Activated CD8-positive, alpha-beta T cell treated with anti-CD3 and anti-CD28 coated beads, Interleukin-2, amount 10 ng/mL, durations not matched to agents 7 days and 5 days (primary cell): ENCODE measurements around the gene TRIM29. TPM values are rescaled to one million over a fixed set of nuclear protein-coding genes. Genes with fewer than 3 reads are reported as not detected.

Experiments
- ATAC-seq: fragments of 150-1000 bp; cut with Tn5 transposase; one replicate; pipeline ENCODE4 v1.10.0; 2021; ENCODE audit warnings: moderate library complexity
- CTCF ChIA-PET: fragments of 350-600 bp; sonication (Branson Sonifier 250); formaldehyde crosslinking; loops from one replicate; lab custom pipeline; 2021; ENCODE audit warnings: antibody characterized with exemption; lab: Charles Lee
- POLR2A ChIA-PET: fragments of 350-600 bp; sonication (Branson Sonifier 250); formaldehyde crosslinking; loops from one replicate; lab custom pipeline; 2021; ENCODE audit warnings: antibody characterized with exemption; lab: Charles Lee
- DNase-seq: peaks from one replicate; pipeline ENCODE4 v3.0.0-alpha.2; 2020
- H3K27ac Mint-ChIP-seq: one replicate; pipeline ENCODE4 v1.8.0; 2021; ENCODE audit warnings: mild to moderate bottlenecking, mixed read lengths
- H3K27me3 Mint-ChIP-seq: one replicate; pipeline ENCODE4 v1.8.0; 2021; ENCODE audit warnings: low read depth, mixed read lengths
- H3K36me3 Mint-ChIP-seq: one replicate; pipeline ENCODE4 v1.8.0; 2021; ENCODE audit warnings: low read depth, mixed read lengths
- H3K4me1 Mint-ChIP-seq: one replicate; pipeline ENCODE4 v1.8.0; 2021; ENCODE audit warnings: low read depth, mixed read lengths
- H3K4me3 Mint-ChIP-seq: one replicate; pipeline ENCODE4 v1.8.0; 2021; ENCODE audit warnings: mild to moderate bottlenecking, mixed read lengths
- H3K9me3 Mint-ChIP-seq: one replicate; pipeline ENCODE4 v1.8.0; 2022; ENCODE audit warnings: mixed read lengths; ENCODE audit not compliant: insufficient read depth
- total RNA-seq, 2 experiments: library from RNA; stranded (reverse); gene quantifications; one replicate each; pipeline ENCODE4 v1.2.3, GENCODE V29; 2021

TRIM29 gene
- total RNA-seq, 2 experiments from 2014 or later, result not detected

DNA sequence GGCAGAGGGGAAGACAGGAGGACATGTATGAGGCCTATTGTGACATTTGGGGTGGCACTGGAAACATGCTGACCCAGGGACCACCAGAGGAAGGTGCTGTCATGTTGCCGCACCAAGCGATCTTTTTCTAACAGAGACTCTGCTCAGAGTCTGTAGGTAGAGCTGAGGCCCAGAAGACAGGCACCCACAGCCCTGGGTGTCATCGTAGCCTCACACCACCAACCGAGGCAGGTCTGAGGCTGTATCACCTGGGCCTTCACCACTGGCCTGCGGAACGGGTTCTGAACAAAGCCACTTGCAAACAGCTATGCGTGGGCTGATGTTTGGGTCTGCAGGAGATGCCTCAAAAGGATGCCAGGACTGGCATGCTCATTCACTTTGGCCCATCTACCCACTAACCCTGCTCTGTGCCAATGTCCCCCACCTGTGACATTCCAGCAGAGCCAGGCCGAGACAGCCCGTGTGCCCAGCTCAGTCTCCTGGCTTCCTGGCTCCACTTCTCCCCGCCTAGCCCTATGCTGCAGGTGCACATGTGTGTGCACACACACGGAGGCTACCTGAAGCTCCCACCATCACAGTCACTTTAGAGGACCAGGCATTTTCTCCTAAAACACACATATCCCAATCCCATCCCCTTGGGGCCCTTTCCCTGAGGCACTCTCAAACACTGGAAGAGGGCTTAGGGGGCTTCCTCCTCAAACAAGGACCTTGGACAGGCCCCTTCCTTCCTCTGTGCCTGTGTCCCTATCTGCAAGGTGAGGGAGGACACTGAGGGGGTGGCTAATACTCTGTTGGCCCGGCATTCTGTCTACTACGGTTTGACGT is 3.6 kb downstream of the TRIM29 start:
- Mint-ChIP-seq H3K27me3 (no peaks in the 10 kb centered on the region), H3K4me3 (no peak overlapping the region), H3K9me3 (no peaks in the 10 kb centered on the region), H3K4me1 (no peaks in the 10 kb centered on the region), H3K27ac (no peak overlapping the region), H3K36me3 (no peaks in the 10 kb centered on the region)
- ChIA-PET POLR2A (interaction anchor here (0.6 kb wide), 1 partner anchor 28 kb away, joined by 3 read pairs; no protein-coding TSS in a partner anchor), CTCF (no interaction called here)
- DNase-seq, result no peak
- ATAC-seq, result no peak

DNA sequence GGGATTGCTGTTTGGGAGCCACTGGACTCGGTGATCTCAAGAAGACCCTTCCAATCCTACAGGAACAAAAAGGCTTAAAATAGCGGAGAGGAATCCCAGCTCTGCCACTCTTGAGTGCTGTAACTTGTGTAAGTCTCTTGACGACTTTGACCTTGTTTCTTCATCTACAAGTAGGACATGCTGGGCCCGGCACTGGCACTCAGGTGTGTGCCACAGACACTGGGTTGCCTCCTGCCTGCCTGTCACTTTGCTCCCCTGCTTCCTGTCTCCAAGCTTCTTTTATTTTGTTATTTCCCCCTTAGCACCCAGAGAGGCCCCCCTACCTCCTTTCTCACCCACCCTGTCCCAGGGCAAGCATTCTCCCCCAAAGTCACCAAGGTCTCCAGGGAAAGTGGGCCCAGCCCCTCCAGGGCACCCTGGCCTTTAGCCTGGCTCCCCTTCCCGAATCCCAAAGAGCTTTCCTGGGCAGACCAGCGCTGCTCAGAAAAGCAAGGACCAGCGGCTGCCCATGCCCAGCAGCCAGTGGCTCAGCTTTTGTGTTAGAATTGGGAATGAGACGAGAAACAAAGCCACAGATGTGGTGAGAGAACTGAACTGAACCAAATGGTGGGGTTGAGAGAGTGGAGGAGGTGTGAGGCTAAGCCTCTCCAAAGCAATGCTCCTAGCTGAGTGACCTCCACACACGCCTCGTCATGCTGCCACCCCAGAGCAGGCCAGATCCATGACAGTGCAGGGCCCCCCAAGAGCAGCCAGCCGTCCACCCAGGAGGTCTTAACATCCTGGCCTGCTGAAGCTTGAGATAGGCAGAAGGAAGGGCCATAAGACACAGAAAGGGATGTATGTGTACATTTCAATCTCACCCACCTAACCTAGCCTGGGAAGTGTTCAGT is 4.5 kb downstream of the TRIM29 start:
- DNase-seq (no peak), ATAC-seq (no peak)
- Mint-ChIP-seq H3K27ac (no peak overlapping the region), H3K4me1 (no peaks in the 10 kb centered on the region), H3K4me3 (no peak overlapping the region), H3K36me3 (no peaks in the 10 kb centered on the region), H3K27me3 (no peaks in the 10 kb centered on the region), H3K9me3 (no peaks in the 10 kb centered on the region)
- POLR2A ChIA-PET, result interaction anchor here (0.6 kb wide), 1 partner anchor 29 kb away, joined by 3 read pairs; no protein-coding TSS in a partner anchor
- CTCF ChIA-PET, result no interaction called here

DNA sequence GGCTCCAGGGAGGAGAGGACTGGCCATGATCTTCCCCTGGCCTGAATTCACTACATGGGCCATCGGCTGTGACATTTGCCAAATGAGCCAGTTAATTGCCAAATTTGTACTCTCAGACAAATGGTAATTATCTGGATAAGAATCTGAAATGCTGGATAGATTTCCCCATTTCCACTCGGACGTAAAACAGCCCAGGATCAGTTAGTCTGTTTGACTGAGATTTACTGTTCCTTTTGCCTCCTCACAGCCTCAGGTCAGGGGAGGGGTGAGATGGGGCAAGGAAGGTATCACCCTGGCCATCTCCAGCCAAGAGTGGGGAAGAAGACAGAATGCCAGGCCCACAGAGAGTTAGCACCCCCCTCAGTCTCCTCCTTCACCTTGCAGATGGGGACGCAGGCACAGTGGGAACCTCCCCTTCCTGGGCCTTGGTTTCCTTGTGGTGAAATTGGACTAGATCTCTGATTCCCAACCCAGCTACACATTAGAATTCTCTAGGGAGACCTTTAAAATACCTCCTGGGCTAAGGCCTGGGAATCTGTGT is 5.2 kb downstream of the TRIM29 start:
- POLR2A ChIA-PET, result no interaction called here
- CTCF ChIA-PET, result no interaction called here
- no peak overlapping the region for H3K27ac Mint-ChIP-seq
- no peak for ATAC-seq
- no peaks in the 10 kb centered on the region for H3K4me1 Mint-ChIP-seq
- no peak overlapping the region for H3K4me3 Mint-ChIP-seq
- no peaks in the 10 kb centered on the region for H3K36me3 Mint-ChIP-seq
- no peak for DNase-seq
- no peaks in the 10 kb centered on the region for H3K27me3 Mint-ChIP-seq
- H3K9me3 Mint-ChIP-seq, result no peaks in the 10 kb centered on the region

DNA sequence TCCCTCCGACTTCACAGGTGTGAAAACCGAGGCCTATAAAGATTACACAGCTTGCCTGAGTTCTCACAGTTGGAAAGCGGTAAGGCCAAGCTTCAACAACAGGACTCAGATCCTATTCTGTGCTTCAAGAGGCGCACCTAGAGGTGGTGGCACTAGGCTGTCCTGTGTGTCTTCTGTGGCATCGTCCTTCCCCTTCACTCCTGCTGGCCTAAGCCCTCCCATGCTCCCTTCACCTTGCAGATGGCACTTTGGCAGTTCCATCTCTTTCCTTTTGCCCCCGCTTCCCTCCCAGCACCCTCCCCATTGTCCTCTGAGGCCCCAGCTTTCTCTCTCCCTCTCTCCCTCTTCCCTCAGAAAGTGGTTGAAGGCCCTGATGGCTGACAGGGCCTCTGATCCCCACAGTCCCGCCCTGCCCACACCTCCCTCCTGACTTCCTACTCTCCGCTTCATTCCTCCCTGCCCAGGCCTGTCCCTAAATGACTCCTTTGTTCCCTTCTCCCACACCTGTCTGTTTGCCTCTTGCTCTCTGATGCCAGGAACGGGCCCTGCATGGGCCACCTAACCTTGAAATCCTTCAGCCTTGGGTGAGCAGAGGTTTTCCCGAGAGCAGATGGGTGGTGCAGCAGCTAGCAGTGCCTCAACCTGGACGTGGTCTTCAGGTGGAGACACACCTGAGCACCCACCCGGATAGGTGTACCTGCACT is 5.8 kb downstream of the TRIM29 start:
- Mint-ChIP-seq H3K27ac (no peak overlapping the region), H3K27me3 (no peaks in the 10 kb centered on the region), H3K36me3 (no peaks in the 10 kb centered on the region), H3K4me3 (no peak overlapping the region), H3K4me1 (no peaks in the 10 kb centered on the region), H3K9me3 (no peaks in the 10 kb centered on the region)
- no peak for ATAC-seq
- POLR2A ChIA-PET, result no interaction called here
- CTCF ChIA-PET, result no interaction called here
- DNase-seq, result no peak

DNA sequence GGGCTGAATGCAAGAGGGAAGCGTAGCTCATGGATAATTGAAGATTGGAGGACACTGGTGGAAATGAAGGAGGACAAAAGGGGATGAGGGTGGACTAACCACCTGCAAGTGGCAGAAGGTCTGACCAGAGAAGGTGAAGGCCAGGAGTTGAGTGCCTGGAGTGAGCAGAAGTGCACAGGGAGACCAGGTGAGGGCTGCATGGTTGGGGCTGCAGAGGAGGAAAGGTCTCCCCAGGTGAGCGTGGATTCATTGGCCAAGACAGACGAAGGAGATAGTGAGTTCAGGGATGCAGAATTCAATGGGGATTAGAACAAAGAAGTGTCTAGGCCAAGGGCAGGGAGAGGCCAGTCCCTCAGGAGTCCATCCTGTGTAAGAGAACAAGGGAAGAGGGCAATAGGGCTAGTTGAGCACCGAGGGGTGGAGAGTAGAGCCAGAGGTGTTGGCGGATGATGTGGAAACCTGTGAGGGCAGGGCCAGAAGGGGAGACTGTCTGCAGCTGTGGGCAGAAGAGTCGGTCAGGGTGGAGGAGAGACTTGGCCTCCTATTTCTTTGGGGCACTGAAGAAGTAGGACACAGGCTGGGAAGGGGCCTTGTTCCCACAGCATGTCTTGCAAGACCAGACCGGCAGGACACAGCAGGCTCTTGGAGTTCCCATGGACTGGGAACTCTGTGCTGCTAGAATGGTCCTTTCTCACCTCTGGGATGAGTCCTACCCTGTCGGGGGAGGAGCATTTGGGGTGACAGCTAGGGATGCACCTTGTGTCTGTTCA is 6.7 kb downstream of the TRIM29 start:
- POLR2A ChIA-PET, result no interaction called here
- no peak for ATAC-seq
- H3K4me3 Mint-ChIP-seq, result no peak overlapping the region
- no peak overlapping the region for H3K27ac Mint-ChIP-seq
- no peaks in the 10 kb centered on the region for H3K36me3 Mint-ChIP-seq
- no peaks in the 10 kb centered on the region for H3K9me3 Mint-ChIP-seq
- H3K4me1 Mint-ChIP-seq, result no peaks in the 10 kb centered on the region
- no peaks in the 10 kb centered on the region for H3K27me3 Mint-ChIP-seq
- no peak for DNase-seq
- CTCF ChIA-PET, result no interaction called here

DNA sequence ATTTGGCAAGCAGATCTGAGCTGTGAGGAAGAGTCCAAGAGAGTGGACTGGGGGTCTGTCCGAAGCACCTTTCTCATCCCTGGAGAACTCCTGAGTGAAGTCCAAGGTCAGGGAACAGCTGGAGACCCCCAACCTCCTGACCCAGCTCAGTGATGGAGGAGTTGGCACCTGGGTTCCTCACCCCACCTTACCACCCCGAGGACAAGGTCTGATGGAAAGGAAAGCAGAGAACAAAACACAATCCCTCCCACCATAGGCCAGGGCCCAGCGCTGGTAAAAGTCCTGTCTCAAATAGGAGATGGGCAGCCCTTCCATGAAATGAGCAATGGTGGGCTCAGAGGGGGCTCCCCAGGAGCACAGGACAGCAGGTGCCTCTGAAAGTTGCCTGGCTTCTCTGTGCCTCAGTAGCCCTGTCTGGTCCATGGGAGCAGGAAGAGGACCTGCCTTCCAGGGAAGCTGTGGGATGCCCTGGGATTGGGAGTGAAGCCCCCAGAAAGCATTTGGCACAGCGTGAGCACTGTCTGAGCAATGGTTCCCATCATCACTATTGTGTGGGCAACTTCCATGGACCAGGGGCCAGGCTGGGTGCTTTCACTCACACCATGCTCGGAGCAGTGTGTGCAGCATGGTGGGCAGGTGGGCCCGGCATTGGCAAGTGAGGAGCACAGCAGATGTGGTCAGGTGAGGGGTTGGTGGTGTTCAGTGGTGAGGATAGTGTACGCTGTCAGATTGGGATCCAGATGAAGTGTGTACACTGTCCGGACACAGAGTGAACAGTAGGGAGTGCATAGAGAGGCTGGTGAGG is 7.5 kb downstream of the TRIM29 start:
- Mint-ChIP-seq H3K4me1 (no peaks in the 10 kb centered on the region), H3K9me3 (no peaks in the 10 kb centered on the region), H3K27me3 (no peaks in the 10 kb centered on the region), H3K4me3 (no peak overlapping the region), H3K27ac (no peak overlapping the region), H3K36me3 (no peaks in the 10 kb centered on the region)
- ChIA-PET POLR2A (no interaction called here), CTCF (no interaction called here)
- no peak for ATAC-seq
- DNase-seq, result no peak

DNA sequence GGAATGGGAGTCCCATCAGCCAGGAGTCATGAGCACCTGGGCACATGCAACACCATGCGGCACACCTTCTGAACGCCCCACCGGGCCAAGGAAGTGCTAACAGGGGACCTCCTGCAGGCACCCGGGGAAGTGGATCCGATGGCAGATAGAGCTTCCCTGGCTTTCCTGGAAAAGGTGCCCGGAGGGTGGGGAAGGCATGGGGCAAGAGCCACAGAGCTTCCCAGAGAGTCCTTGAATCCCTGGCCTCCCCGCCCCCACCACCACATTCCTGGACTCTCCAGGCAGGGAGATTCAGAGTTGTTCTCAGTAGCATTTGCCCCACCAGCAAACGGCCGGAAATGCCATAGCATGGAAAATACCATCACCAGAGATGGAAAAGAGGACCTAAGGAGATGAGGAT is 8.3 kb downstream of the TRIM29 start:
- Mint-ChIP-seq H3K36me3 (no peaks in the 10 kb centered on the region), H3K4me3 (no peak overlapping the region), H3K27me3 (no peaks in the 10 kb centered on the region), H3K9me3 (no peaks in the 10 kb centered on the region), H3K27ac (no peak overlapping the region), H3K4me1 (no peaks in the 10 kb centered on the region)
- CTCF ChIA-PET, result no interaction called here
- no peak for ATAC-seq
- POLR2A ChIA-PET, result no interaction called here
- no peak for DNase-seq

DNA sequence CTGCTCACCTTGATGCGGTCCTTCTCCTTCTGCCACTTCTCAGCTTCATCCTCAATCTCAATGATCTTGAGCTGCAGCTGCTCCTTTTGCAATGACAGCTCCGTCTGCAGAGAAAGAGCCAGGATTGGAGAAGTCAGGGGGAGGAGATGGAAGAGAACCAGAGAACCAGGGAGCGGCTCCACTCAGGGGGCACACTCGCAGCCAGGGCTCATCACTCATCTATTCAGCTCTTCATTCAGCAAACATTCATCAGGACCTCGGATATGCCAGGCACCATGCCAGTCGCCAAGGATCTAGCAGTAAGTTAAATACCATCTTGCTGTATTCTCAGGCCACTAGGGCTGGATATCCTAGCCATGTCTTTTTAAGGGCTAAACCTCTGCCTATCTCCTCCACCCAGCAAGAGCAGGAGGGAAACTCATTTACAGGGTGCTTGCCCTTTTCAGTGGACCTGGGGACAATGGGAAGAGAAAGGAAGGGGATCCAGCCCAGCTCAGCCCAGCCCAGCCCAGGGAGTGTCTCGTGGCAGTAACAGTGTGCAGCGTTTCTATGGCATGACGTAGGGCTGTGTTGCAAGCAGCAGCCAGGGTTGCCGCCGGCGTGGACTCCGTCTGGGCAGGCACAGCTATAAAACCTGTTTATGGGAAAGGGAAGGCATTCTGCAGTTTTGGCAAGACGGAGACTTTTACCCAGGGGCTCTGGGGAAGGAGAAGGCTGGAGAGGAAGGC is 9.4 kb downstream of the TRIM29 start:
- Mint-ChIP-seq H3K36me3 (no peaks in the 10 kb centered on the region), H3K27ac (no peak overlapping the region), H3K4me3 (no peak overlapping the region), H3K9me3 (no peaks in the 10 kb centered on the region), H3K27me3 (no peaks in the 10 kb centered on the region), H3K4me1 (no peaks in the 10 kb centered on the region)
- CTCF ChIA-PET, result no interaction called here
- ATAC-seq, result no peak
- POLR2A ChIA-PET, result no interaction called here
- DNase-seq, result no peak

DNA sequence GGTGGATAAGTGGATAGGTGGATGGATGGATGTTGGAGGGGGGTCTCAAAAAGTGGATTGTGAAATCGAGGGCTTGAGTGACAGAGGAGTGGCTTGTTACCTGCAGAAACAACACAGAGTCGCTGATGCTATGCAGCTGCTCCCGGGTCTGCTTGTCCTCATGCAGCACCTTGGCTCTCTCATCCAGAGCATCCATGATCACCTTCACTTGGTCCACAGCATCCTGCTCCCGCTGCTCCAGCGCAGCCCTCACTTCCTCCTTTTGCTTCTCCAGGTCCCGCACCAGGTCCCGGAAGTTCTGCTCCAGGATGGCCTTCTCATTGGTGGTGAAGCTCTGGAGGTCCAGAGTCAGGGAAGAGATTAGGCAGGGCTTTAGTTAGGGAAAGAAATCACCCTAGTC is 10.7 kb downstream of the TRIM29 start:
- Mint-ChIP-seq H3K27me3 (no peaks in the 10 kb centered on the region), H3K4me1 (no peaks in the 10 kb centered on the region), H3K36me3 (no peaks in the 10 kb centered on the region), H3K27ac (no peak overlapping the region), H3K4me3 (no peak overlapping the region), H3K9me3 (no peaks in the 10 kb centered on the region)
- DNase-seq (no peak), ATAC-seq (no peak)
- CTCF ChIA-PET, result no interaction called here
- POLR2A ChIA-PET, result no interaction called here

DNA sequence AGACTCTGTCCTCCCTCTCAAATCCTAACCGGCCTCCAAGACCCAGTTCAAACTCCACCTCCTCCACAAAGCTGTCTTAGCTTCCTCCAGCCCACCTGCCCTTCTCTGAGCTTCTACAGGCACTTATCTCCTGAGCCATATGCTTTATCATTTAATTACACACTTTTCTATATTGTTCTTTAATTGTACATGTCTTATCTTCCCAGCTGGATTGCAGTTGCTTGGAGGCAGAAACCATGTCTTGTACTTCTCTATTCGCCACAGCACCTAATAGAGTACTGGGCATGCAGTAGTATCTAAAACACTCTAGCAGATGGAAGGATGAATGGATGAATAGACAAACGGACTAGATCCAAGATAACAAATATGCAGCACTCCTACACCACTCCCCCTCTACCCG is 11.3 kb downstream of the TRIM29 start:
- DNase-seq (no peak), ATAC-seq (no peak)
- no peaks in the 10 kb centered on the region for H3K9me3 Mint-ChIP-seq
- H3K27me3 Mint-ChIP-seq, result no peaks in the 10 kb centered on the region
- no peak overlapping the region for H3K27ac Mint-ChIP-seq
- H3K4me3 Mint-ChIP-seq, result no peak overlapping the region
- ChIA-PET POLR2A (no interaction called here), CTCF (no interaction called here)
- no peaks in the 10 kb centered on the region for H3K36me3 Mint-ChIP-seq
- H3K4me1 Mint-ChIP-seq, result no peaks in the 10 kb centered on the region
